H9 (cell line): Measurements from ENCODE around the gene RUNX1. TPM values are rescaled to one million over a fixed set of nuclear protein-coding genes. Genes with fewer than 3 reads are reported as not detected.

Source experiments
- DNase-seq: peaks from one replicate; pipeline ENCODE4 v3.0.0-alpha.2; 2017
- H2AFZ ChIP-seq: one replicate; pipeline ENCODE4 v1.6.1; 2013; ENCODE audit warnings: mild to moderate bottlenecking, low read length, control low read depth, moderate library complexity
- H2AK5ac ChIP-seq: 2 replicates; pipeline ENCODE4 v1.6.1; 2013; ENCODE audit warnings: low read length, control low read depth, mixed read lengths; ENCODE audit not compliant: insufficient read length
- H2BK120ac ChIP-seq: one replicate; pipeline ENCODE4 v1.6.1; 2013; ENCODE audit warnings: low read depth, mild to moderate bottlenecking, low read length, control low read depth, inconsistent platforms; ENCODE audit not compliant: poor library complexity, severe bottlenecking
- H2BK12ac ChIP-seq: 2 replicates; pipeline ENCODE4 v1.6.1; 2013; ENCODE audit warnings: low read length, control low read depth, mixed read lengths, low read depth; ENCODE audit not compliant: insufficient read length
- H2BK15ac ChIP-seq: 2 replicates; pipeline ENCODE4 v1.6.1; 2013; ENCODE audit warnings: low read depth, low read length, control low read depth
- H2BK20ac ChIP-seq: one replicate; pipeline ENCODE4 v1.6.1; 2013; ENCODE audit warnings: low read depth, mild to moderate bottlenecking, low read length, control low read depth, inconsistent platforms; ENCODE audit not compliant: poor library complexity, severe bottlenecking
- H2BK5ac ChIP-seq: 2 replicates; pipeline ENCODE4 v1.6.1; 2013; ENCODE audit warnings: low read length, control low read depth, mixed read lengths; ENCODE audit not compliant: insufficient read length
- H3K14ac ChIP-seq: 2 replicates; pipeline ENCODE4 v1.6.1; 2013; ENCODE audit warnings: low read length, control low read depth; ENCODE audit not compliant: insufficient read depth
- H3K18ac ChIP-seq: 2 replicates; pipeline ENCODE4 v1.6.1; 2013; ENCODE audit warnings: low read depth, mild to moderate bottlenecking, mixed read lengths, low read length, control low read depth; ENCODE audit not compliant: insufficient read length
- H3K23ac ChIP-seq: 2 replicates; pipeline ENCODE4 v1.6.1; 2013; ENCODE audit warnings: low read length, control low read depth, mixed read lengths, low read depth; ENCODE audit not compliant: insufficient read length
- H3K23me2 ChIP-seq: 2 replicates; pipeline ENCODE4 v1.6.1; 2013; ENCODE audit warnings: low read depth, mild to moderate bottlenecking, mixed read lengths, low read length, control low read depth; ENCODE audit not compliant: insufficient read length, poor library complexity, severe bottlenecking
- H3K27ac ChIP-seq: 2 replicates; pipeline ENCODE4 v1.5.1; 2013; ENCODE audit warnings: low read length, control low read depth, mixed read lengths, low read depth; ENCODE audit not compliant: insufficient read length
- H3K27me3 ChIP-seq: 2 replicates; pipeline ENCODE4 v1.6.1; 2013; ENCODE audit warnings: low read length, control low read depth, inconsistent platforms; ENCODE audit not compliant: insufficient read depth
- H3K4ac ChIP-seq: 2 replicates; pipeline ENCODE4 v1.6.1; 2013; ENCODE audit warnings: low read depth, mild to moderate bottlenecking, control low read depth, inconsistent platforms, low read length, moderate library complexity
- H3K4me1 ChIP-seq: 2 replicates; pipeline ENCODE4 v1.6.1; 2013; ENCODE audit warnings: low read length, control low read depth, inconsistent platforms; ENCODE audit not compliant: insufficient read depth
- H3K4me2 ChIP-seq: 2 replicates; pipeline ENCODE4 v1.6.1; 2013; ENCODE audit warnings: low read length, control low read depth, mixed read lengths; ENCODE audit not compliant: insufficient read length, insufficient read depth
- H3K56ac ChIP-seq: 2 replicates; pipeline ENCODE4 v1.6.1; 2013; ENCODE audit warnings: low read depth, mild to moderate bottlenecking, mixed read lengths, low read length, control low read depth; ENCODE audit not compliant: insufficient read length
- H3K79me1 ChIP-seq: 2 replicates; pipeline ENCODE4 v1.6.1; 2013; ENCODE audit warnings: low read depth, mild to moderate bottlenecking, moderate library complexity, low read length, control low read depth, inconsistent platforms; ENCODE audit not compliant: insufficient read depth, poor library complexity, severe bottlenecking
- H3K79me2 ChIP-seq: 2 replicates; pipeline ENCODE4 v1.6.1; 2013; ENCODE audit warnings: low read length, control low read depth, inconsistent platforms; ENCODE audit not compliant: insufficient read depth
- H3K9ac ChIP-seq: 2 replicates; pipeline ENCODE4 v1.6.1; 2013; ENCODE audit warnings: low read length, control low read depth, mixed read lengths; ENCODE audit not compliant: insufficient read length; ENCODE audit errors: extremely low read depth
- H3K9me3 ChIP-seq: one replicate; pipeline ENCODE4 v1.6.1; 2013; ENCODE audit warnings: low read depth, low read length, inconsistent platforms; ENCODE audit not compliant: control insufficient read depth
- H3T11ph ChIP-seq: one replicate; pipeline ENCODE4 v1.6.1; 2013; ENCODE audit warnings: mild to moderate bottlenecking, low read length, control low read depth, inconsistent platforms
- H4K20me1 ChIP-seq: one replicate; pipeline ENCODE4 v1.6.1; 2013; ENCODE audit not compliant: control insufficient read depth, insufficient read length, insufficient read depth
- H4K5ac ChIP-seq: 2 replicates; pipeline ENCODE4 v1.6.1; 2013; ENCODE audit warnings: low read depth, mild to moderate bottlenecking, mixed read lengths, low read length, control low read depth; ENCODE audit not compliant: insufficient read length
- H4K8ac ChIP-seq: replicated peaks from 2 replicates; pipeline ENCODE4 v1.6.1; 2013; ENCODE audit warnings: low read length, control low read depth, mixed read lengths, low read depth; ENCODE audit not compliant: insufficient read length
- H4K91ac ChIP-seq: 2 replicates; pipeline ENCODE4 v1.6.1; 2013; ENCODE audit warnings: low read depth, mild to moderate bottlenecking, moderate library complexity, mixed read lengths, low read length, control low read depth; ENCODE audit not compliant: insufficient read length
- H3K27ac Mint-ChIP-seq, 3 experiments: 2 replicates in 2 of 3; 3 replicates in 1 of 3; pipeline ENCODE4 v1.8.0; 2020 to 2021; ENCODE audit warnings: mixed read lengths in 3 of 3, mild to moderate bottlenecking in 1 of 3, moderate library complexity in 1 of 3
- H3K27me3 Mint-ChIP-seq: 2 replicates; pipeline ENCODE4 v1.8.0; 2021; ENCODE audit warnings: low read depth, mild to moderate bottlenecking, moderate library complexity, mixed read lengths
- H3K36me3 Mint-ChIP-seq, 3 experiments: 2 replicates in 2 of 3; 3 replicates in 1 of 3; pipeline ENCODE4 v1.8.0; 2020 to 2021; ENCODE audit warnings: low read depth in 3 of 3, mixed read lengths in 3 of 3; ENCODE audit not compliant: insufficient read depth in 1 of 3
- H3K4me1 Mint-ChIP-seq, 2 experiments: 2 replicates each; pipeline ENCODE4 v1.8.0; 2020; ENCODE audit warnings: mixed read lengths in 2 of 2
- H3K4me3 Mint-ChIP-seq, 2 experiments: 2 replicates in 1 of 2; 3 replicates in 1 of 2; pipeline ENCODE4 v1.8.0; 2020 to 2021; ENCODE audit warnings: mild to moderate bottlenecking in 2 of 2, mixed read lengths in 2 of 2, moderate library complexity in 1 of 2
- H3K9me3 Mint-ChIP-seq, 2 experiments: 2 replicates in 1 of 2; 3 replicates in 1 of 2; pipeline ENCODE4 v1.8.0; 2020; ENCODE audit warnings: mild to moderate bottlenecking in 2 of 2, mixed read lengths in 2 of 2, moderate library complexity in 1 of 2
- CTCF ChIP-seq: fragments of 200-600 bp; sonication (generic); conservative IDR thresholded peaks from 3 replicates; pipeline ENCODE4 v1.8.0; 2021; ENCODE audit warnings: antibody characterized with exemption, mild to moderate bottlenecking
- WGBS: extraction: QIAGEN DNeasy Blood & Tissue Kit; methylation state at CpG from one replicate; pipeline ENCODE4 v1.1.7; 2013; ENCODE audit warnings: missing lambda C conversion rate, low lambda C conversion rate, mixed read lengths; ENCODE audit not compliant: insufficient read length; ENCODE audit errors: extremely low coverage; 5-methylcytosine and 5-hydroxymethylcytosine counted together
- total RNA-seq: library from RNA; stranded (reverse); gene quantifications from 2 replicates; pipeline ENCODE4 v1.2.1, GENCODE V29; 2021

RUNX1 gene
- total RNA-seq, 1 experiment from 2014 or later: 0.72 TPM

- WGBS: no CpG with 5 or more reads among the region's 8 CpGs
- no peak overlapping the region for H2BK15ac ChIP-seq
- H3K4ac ChIP-seq: no peak overlapping the region
- no peak overlapping the region for H2AK5ac ChIP-seq
- H3K27me3 ChIP-seq: no peaks in the 10 kb centered on the region
- H3K79me2 ChIP-seq: no peaks in the 10 kb centered on the region
- H3K79me1 ChIP-seq: no peaks in the 10 kb centered on the region
- H4K5ac ChIP-seq: no peak overlapping the region
- H3K27ac ChIP-seq: no peak overlapping the region
- no peak overlapping the region for H3K18ac ChIP-seq
- no peak overlapping the region for H3K27ac Mint-ChIP-seq
- no peak overlapping the region for H4K91ac ChIP-seq
- H3K4me1 ChIP-seq: no peaks in the 10 kb centered on the region
- H4K8ac ChIP-seq: no peak overlapping the region
- H2BK120ac ChIP-seq: no peak overlapping the region
- no peak overlapping the region for H3K56ac ChIP-seq
- H3T11ph ChIP-seq: no peak overlapping the region
- H4K20me1 ChIP-seq: no peaks in the 10 kb centered on the region
- H2BK5ac ChIP-seq: no peak overlapping the region
- no peak overlapping the region for H2BK12ac ChIP-seq
- no peak overlapping the region for H3K14ac ChIP-seq
- H3K9ac ChIP-seq: no peak overlapping the region
- no peak overlapping the region for H3K23ac ChIP-seq
- no peak for TF ChIP-seq CTCF
- H2BK20ac ChIP-seq: no peak overlapping the region
- H3K4me1 Mint-ChIP-seq: no peaks in the 10 kb centered on the region; a peak in 1 of 4 replicates
- H3K9me3 ChIP-seq: no peaks in the 10 kb centered on the region
- H3K27me3 Mint-ChIP-seq: no peaks in the 10 kb centered on the region; the same call in 1 of the 2 replicates
- H2AFZ ChIP-seq: no peak overlapping the region
- no peaks in the 10 kb centered on the region; a peak in 1 of 5 replicates for H3K9me3 Mint-ChIP-seq
- DNase-seq: no peak
- H3K36me3 Mint-ChIP-seq: peaks cover 0 to 2% (median 0%) of the 10 kb centered on the region in 3 experiments; a peak in 1 of 7 replicates
- no peak overlapping the region for H3K4me2 ChIP-seq
- no peak overlapping the region for H3K4me3 Mint-ChIP-seq
- no peaks in the 10 kb centered on the region for H3K23me2 ChIP-seq
Observed at GRCh38 chr21:35035116-35035515, 14.0 kb downstream of the RUNX1 start.
